ENCODE data around the gene USP9X.

DNA sequence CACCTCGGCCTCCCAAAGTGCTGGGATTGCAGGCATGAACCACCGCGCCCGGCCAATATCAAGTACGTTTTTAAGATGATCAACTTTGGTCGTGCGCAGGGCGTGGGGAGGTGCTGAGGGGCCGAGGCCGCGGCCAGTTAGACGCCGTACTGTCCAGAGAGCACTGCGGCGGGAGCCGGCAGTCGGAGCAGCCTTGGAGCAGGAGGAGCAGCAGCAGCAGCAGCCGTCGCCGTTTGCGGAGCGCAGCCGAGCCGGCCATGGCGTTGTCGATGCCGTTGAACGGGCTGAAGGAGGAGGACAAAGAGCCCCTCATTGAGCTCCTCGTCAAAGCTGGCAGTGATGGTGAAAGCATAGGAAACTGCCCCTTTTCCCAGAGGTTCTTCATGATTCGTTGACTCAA is 8.5 kb upstream of the USP9X start:
- no peak for TF ChIP-seq RAD21 (IDR thresholded peaks at IDR 0.05; ENCODE audit: low read depth)
- no peak for TF ChIP-seq CEBPB (IDR thresholded peaks at IDR 0.05)
- TF ChIP-seq, protein P1, sequence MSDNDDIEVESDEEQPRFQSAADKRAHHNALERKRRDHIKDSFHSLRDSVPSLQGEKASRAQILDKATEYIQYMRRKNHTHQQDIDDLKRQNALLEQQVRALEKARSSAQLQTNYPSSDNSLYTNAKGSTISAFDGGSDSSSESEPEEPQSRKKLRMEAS (IDR thresholded peaks at IDR 0.05): no peak
- no peak for TF ChIP-seq EP300 (IDR thresholded peaks at IDR 0.05; ENCODE audit: borderline replicate concordance)
- TF ChIP-seq, protein P2, sequence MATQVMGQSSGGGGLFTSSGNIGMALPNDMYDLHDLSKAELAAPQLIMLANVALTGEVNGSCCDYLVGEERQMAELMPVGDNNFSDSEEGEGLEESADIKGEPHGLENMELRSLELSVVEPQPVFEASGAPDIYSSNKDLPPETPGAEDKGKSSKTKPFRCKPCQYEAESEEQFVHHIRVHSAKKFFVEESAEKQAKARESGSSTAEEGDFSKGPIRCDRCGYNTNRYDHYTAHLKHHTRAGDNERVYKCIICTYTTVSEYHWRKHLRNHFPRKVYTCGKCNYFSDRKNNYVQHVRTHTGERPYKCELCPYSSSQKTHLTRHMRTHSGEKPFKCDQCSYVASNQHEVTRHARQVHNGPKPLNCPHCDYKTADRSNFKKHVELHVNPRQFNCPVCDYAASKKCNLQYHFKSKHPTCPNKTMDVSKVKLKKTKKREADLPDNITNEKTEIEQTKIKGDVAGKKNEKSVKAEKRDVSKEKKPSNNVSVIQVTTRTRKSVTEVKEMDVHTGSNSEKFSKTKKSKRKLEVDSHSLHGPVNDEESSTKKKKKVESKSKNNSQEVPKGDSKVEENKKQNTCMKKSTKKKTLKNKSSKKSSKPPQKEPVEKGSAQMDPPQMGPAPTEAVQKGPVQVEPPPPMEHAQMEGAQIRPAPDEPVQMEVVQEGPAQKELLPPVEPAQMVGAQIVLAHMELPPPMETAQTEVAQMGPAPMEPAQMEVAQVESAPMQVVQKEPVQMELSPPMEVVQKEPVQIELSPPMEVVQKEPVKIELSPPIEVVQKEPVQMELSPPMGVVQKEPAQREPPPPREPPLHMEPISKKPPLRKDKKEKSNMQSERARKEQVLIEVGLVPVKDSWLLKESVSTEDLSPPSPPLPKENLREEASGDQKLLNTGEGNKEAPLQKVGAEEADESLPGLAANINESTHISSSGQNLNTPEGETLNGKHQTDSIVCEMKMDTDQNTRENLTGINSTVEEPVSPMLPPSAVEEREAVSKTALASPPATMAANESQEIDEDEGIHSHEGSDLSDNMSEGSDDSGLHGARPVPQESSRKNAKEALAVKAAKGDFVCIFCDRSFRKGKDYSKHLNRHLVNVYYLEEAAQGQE (IDR thresholded peaks at IDR 0.05; ENCODE audit: low read depth): no peak
- no peak for TF ChIP-seq CREB1 (IDR thresholded peaks at IDR 0.05; ENCODE audit: low read depth)
- TF ChIP-seq EGR1 (IDR thresholded peaks at IDR 0.05): no peak

Measured in Ishikawa (cell line).